Suprapubic skin (tissue), 4 donors: ENCODE data around the gene NCKAP5. TPM values are rescaled to one million over a fixed set of nuclear protein-coding genes. Genes with fewer than 3 reads are reported as not detected.

Experiments
- DNase-seq, 2 donors: peaks; one replicate each; pipeline ENCODE4 v3.0.0-alpha.2; 2019; ENCODE audit warnings: low spot score in 2 of 2
- H3K27ac ChIP-seq: fragments of 200-600 bp; sonication (generic); one replicate; pipeline ENCODE4 v1.5.1; 2019
- H3K27me3 ChIP-seq: fragments of 200-600 bp; sonication (generic); one replicate; pipeline ENCODE4 v1.5.1; 2019
- H3K36me3 ChIP-seq: fragments of 200-600 bp; sonication (generic); one replicate; pipeline ENCODE4 v1.5.1; 2019
- H3K4me1 ChIP-seq: fragments of 200-600 bp; sonication (generic); one replicate; pipeline ENCODE4 v1.5.1; 2019
- H3K4me3 ChIP-seq: fragments of 200-600 bp; sonication (generic); one replicate; pipeline ENCODE4 v1.5.1; 2019; ENCODE audit warnings: mild to moderate bottlenecking
- H3K9me3 ChIP-seq: fragments of 200-600 bp; sonication (generic); one replicate; pipeline ENCODE4 v1.5.1; 2019
- CTCF ChIP-seq, 2 donors: fragments of 200-600 bp in 1 of 2; fragments of 450-650 bp in 1 of 2; sonication (generic) in 1 of 2; IDR thresholded peaks; one replicate each; pipeline ENCODE4 v1.5.1; 2016 to 2019; ENCODE audit warnings: antibody characterized with exemption in 2 of 2, mild to moderate bottlenecking in 1 of 2, moderate library complexity in 1 of 2
- EP300 ChIP-seq: sonication (generic); formaldehyde crosslinking; IDR thresholded peaks from one replicate; pipeline ENCODE4 v1.6.1; 2017; ENCODE audit warnings: antibody characterized with exemption
- POLR2A ChIP-seq, 2 donors: fragments of 450-650 bp; IDR thresholded peaks; one replicate each; pipeline ENCODE4 v1.6.1; 2017; ENCODE audit warnings: antibody characterized with exemption in 2 of 2, mild to moderate bottlenecking in 2 of 2, moderate library complexity in 2 of 2
- POLR2AphosphoS5 ChIP-seq, 3 donors: sonication (generic); formaldehyde crosslinking; IDR thresholded peaks; one replicate each; pipeline ENCODE4 v1.6.1; 2017; ENCODE audit warnings: antibody characterized with exemption in 3 of 3
- WGBS: methylation state at CpG from one replicate; pipeline ENCODE4 v1.1.5; 2018; 5-methylcytosine and 5-hydroxymethylcytosine counted together
- total RNA-seq, 4 donors: library from RNA; depleted of rRNA; stranded (reverse); fragments of >200 nt; gene quantifications; one replicate each; pipeline ENCODE4 v1.1.0, GENCODE V29; 2016

The NCKAP5 gene
- total RNA-seq, 4 donors from 2014 or later: 2.8 to 6.4 (median 4.2) TPM

- no peaks in the 10 kb centered on the region for H3K27me3 ChIP-seq
- DNase-seq: no peak
- no peak for TF ChIP-seq CTCF (IDR thresholded peaks at IDR 0.05)
- TF ChIP-seq EP300: no peak
- TF ChIP-seq POLR2AphosphoS5 (IDR thresholded peaks at IDR 0.05): no peak
- no peak for TF ChIP-seq POLR2A (IDR thresholded peaks at IDR 0.05)
- no peaks in the 10 kb centered on the region for H3K4me1 ChIP-seq
- H3K4me3 ChIP-seq: no peak overlapping the region
- 68% methylated on average over 8 of the region's 8 CpGs for WGBS
- H3K9me3 ChIP-seq: no peaks in the 10 kb centered on the region
- no peaks in the 10 kb centered on the region for H3K36me3 ChIP-seq
- no peak overlapping the region for H3K27ac ChIP-seq
These were observed 617.1 kb downstream of the NCKAP5 start for GRCh38 chr2:132951008-132951714.

GRCh38 chr2:132949108-132949507, 619.2 kb downstream of the NCKAP5 start:
- DNase-seq: no peak
- no peak overlapping the region for H3K27ac ChIP-seq
- no peaks in the 10 kb centered on the region for H3K9me3 ChIP-seq
- H3K36me3 ChIP-seq: no peaks in the 10 kb centered on the region
- no peak overlapping the region for H3K4me3 ChIP-seq
- H3K4me1 ChIP-seq: no peaks in the 10 kb centered on the region
- TF ChIP-seq POLR2AphosphoS5 (IDR thresholded peaks at IDR 0.05): no peak
- no peak for TF ChIP-seq CTCF (IDR thresholded peaks at IDR 0.05)
- TF ChIP-seq POLR2A (IDR thresholded peaks at IDR 0.05): no peak
- TF ChIP-seq EP300: no peak
- H3K27me3 ChIP-seq: no peaks in the 10 kb centered on the region
- 88% methylated on average over 3 of the region's 3 CpGs for WGBS

GRCh38 chr2:132948211-132948610, 620.1 kb downstream of the NCKAP5 start:
- H3K27me3 ChIP-seq: no peaks in the 10 kb centered on the region
- TF ChIP-seq EP300: no peak
- TF ChIP-seq CTCF (IDR thresholded peaks at IDR 0.05): no peak
- TF ChIP-seq POLR2AphosphoS5 (IDR thresholded peaks at IDR 0.05): no peak
- H3K27ac ChIP-seq: no peak overlapping the region
- no peak overlapping the region for H3K4me3 ChIP-seq
- no peak for DNase-seq
- WGBS: 83% methylated on average over 6 of the region's 6 CpGs
- no peaks in the 10 kb centered on the region for H3K9me3 ChIP-seq
- H3K36me3 ChIP-seq: no peaks in the 10 kb centered on the region
- no peaks in the 10 kb centered on the region for H3K4me1 ChIP-seq

GRCh38 chr2:132943829-132944228, 624.4 kb downstream of the NCKAP5 start:
- Histone ChIP-seq H3K4me3 (no peak overlapping the region), H3K4me1 (no peaks in the 10 kb centered on the region), H3K9me3 (no peaks in the 10 kb centered on the region), H3K27me3 (no peaks in the 10 kb centered on the region), H3K36me3 (no peaks in the 10 kb centered on the region), H3K27ac (no peak overlapping the region)
- 87% methylated on average over 5 of the region's 5 CpGs for WGBS
- no peak for DNase-seq
- no peak for TF ChIP-seq POLR2AphosphoS5 (IDR thresholded peaks at IDR 0.05)
- no peak for TF ChIP-seq POLR2A (IDR thresholded peaks at IDR 0.05)
- TF ChIP-seq CTCF (IDR thresholded peaks at IDR 0.05): no peak
- TF ChIP-seq EP300: no peak

GRCh38 chr2:132941296-132942020, 626.8 kb downstream of the NCKAP5 start:
- WGBS: 92% methylated on average over 4 of the region's 4 CpGs
- Histone ChIP-seq H3K4me3 (no peak overlapping the region), H3K36me3 (no peaks in the 10 kb centered on the region), H3K27ac (no peak overlapping the region), H3K4me1 (no peaks in the 10 kb centered on the region), H3K9me3 (no peaks in the 10 kb centered on the region), H3K27me3 (no peaks in the 10 kb centered on the region)
- TF ChIP-seq POLR2AphosphoS5 (IDR thresholded peaks at IDR 0.05): no peak
- no peak for DNase-seq
